ENCODE results near the gene LYZ.

Gene LYZ

DNA sequence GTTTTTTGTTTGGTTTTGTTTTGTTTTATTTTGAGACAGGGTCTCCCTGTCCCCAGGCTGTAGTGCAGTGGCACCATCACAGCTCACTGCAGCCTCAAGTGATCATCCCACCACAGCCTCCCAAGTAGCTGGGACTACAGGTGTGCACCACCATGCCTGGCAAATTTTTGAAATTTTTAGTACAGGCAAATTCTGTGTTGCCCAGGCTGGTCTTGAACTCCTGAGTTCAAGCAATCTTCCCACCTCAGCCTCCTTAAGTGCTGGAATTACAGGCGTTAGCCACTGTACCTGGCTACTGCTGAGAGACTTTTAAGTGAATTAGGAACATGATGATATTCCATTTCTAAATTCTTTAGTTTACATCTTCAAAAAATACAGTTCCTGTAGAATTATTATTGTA, 2.6 kb downstream of the LYZ start:
- Histone ChIP-seq H3K27me3 (ENCODE audit: control insufficient read depth in 5 of 5, insufficient read depth in 4 of 5, low read length in 5 of 5) (no peaks in the 10 kb centered on the region), H3K27ac (ENCODE audit: low read depth, low read length) (no peak overlapping the region), H3K4me1 (ENCODE audit: control insufficient read depth in 5 of 5, insufficient read depth in 5 of 5, low read length in 5 of 5) (no peaks in the 10 kb centered on the region), H3K36me3 (ENCODE audit: control insufficient read depth in 5 of 5, insufficient read depth in 5 of 5, low read length in 5 of 5) (no peaks in the 10 kb centered on the region), H3K9ac (ENCODE audit: low read length in 5 of 5) (no peak overlapping the region), H3K4me3 (ENCODE audit: low read depth in 1 of 5, low read length in 5 of 5) (no peak overlapping the region), H3K9me3 (ENCODE audit: control insufficient read depth in 5 of 5, low read length in 5 of 5) (no peaks in the 10 kb centered on the region)

DNA sequence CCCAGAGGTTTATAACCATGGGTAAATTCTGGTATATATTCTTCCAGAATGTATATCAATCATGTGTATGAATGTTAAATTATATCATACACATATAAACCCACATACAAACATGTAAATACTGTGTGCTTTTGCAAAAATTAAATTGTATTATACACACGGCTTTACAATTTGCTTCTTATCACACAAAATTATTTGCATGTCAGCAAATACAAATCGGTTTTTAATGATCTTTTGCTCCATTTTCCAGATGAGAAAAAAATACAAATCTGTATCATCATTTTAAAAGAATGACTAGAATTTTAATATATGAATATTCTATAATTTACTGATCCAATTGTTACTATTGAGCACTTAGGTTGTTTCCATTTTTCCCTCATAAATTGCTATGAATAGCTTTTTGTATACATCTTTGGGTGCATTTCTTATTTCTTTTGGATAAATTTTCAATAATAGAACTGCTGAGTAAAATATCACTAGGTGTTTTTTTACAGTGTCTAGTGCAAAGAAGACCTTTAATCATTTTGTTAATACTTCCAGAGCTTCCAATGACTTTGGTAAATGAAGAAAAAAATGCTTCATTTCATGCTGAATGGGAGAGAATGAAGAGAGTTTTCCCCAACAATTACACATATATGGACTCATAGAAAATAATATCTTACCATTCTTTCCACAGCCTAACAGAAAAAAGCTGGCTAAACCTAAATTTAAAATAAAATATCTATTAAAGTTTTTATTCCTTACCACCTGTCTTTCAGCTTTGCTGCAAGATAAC, 3.5 kb downstream of the LYZ start:
- Histone ChIP-seq H3K27ac (ENCODE audit: low read depth, low read length) (no peak overlapping the region), H3K27me3 (ENCODE audit: control insufficient read depth in 5 of 5, insufficient read depth in 4 of 5, low read length in 5 of 5) (no peaks in the 10 kb centered on the region), H3K9me3 (ENCODE audit: control insufficient read depth in 5 of 5, low read length in 5 of 5) (no peaks in the 10 kb centered on the region), H3K9ac (ENCODE audit: low read length in 5 of 5) (no peak overlapping the region), H3K4me1 (ENCODE audit: control insufficient read depth in 5 of 5, insufficient read depth in 5 of 5, low read length in 5 of 5) (no peaks in the 10 kb centered on the region), H3K36me3 (ENCODE audit: control insufficient read depth in 5 of 5, insufficient read depth in 5 of 5, low read length in 5 of 5) (no peaks in the 10 kb centered on the region), H3K4me3 (ENCODE audit: low read depth in 1 of 5, low read length in 5 of 5) (no peak overlapping the region)

DNA sequence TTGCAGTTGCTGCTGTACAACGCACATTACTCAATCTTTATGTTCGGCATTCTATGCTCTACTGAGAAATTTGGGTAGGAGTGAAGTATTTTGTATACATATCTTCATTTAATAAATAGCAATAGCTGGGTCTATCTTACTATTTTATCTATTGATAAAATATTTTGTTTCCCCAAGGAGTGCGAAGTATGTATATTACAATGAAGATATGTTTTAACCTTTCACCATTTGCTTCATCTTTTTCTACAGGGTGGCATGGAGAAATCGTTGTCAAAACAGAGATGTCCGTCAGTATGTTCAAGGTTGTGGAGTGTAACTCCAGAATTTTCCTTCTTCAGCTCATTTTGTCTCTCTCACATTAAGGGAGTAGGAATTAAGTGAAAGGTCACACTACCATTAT, 4.7 kb downstream of the LYZ start:
- no peaks in the 10 kb centered on the region for H3K27me3 ChIP-seq (ENCODE audit: control insufficient read depth in 5 of 5, insufficient read depth in 4 of 5, low read length in 5 of 5)
- no peaks in the 10 kb centered on the region for H3K9me3 ChIP-seq (ENCODE audit: control insufficient read depth in 5 of 5, low read length in 5 of 5)
- no peak overlapping the region for H3K4me3 ChIP-seq (ENCODE audit: low read depth in 1 of 5, low read length in 5 of 5)
- H3K4me1 ChIP-seq (ENCODE audit: control insufficient read depth in 5 of 5, insufficient read depth in 5 of 5, low read length in 5 of 5) = peaks cover 0 to 5% (median 0%) of the 10 kb centered on the region in 5 donors
- H3K36me3 ChIP-seq (ENCODE audit: control insufficient read depth in 5 of 5, insufficient read depth in 5 of 5, low read length in 5 of 5) = no peaks in the 10 kb centered on the region
- H3K27ac ChIP-seq (ENCODE audit: low read depth, low read length) = no peak overlapping the region
- no peak overlapping the region for H3K9ac ChIP-seq (ENCODE audit: low read length in 5 of 5)

DNA sequence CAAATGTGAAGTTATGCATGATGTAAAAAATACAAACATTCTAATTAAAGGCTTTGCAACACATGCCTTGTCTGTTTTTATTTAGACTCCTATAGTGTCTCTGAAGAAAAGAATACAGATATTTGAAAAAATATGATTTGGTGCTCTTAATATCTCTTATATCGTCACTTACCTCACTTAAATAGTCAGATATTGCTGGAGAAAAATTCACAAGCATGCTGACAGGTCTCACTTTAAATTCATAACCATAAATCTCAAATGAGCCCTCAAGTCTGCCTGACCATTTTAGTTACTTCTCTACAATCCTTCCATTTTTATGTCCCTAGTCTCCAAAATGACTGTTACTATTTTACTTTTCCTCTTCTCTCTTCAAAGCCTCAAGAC, 6.0 kb downstream of the LYZ start:
- H3K36me3 ChIP-seq (ENCODE audit: control insufficient read depth in 5 of 5, insufficient read depth in 5 of 5, low read length in 5 of 5) = no peaks in the 10 kb centered on the region
- H3K27me3 ChIP-seq (ENCODE audit: control insufficient read depth in 5 of 5, insufficient read depth in 4 of 5, low read length in 5 of 5) = no peaks in the 10 kb centered on the region
- peaks cover under 1 to 9% (median 4%) of the 10 kb centered on the region in 5 donors for H3K4me1 ChIP-seq (ENCODE audit: control insufficient read depth in 5 of 5, insufficient read depth in 5 of 5, low read length in 5 of 5)
- H3K27ac ChIP-seq (ENCODE audit: low read depth, low read length) = no peak overlapping the region
- H3K9me3 ChIP-seq (ENCODE audit: control insufficient read depth in 5 of 5, low read length in 5 of 5) = no peaks in the 10 kb centered on the region
- no peak overlapping the region for H3K4me3 ChIP-seq (ENCODE audit: low read depth in 1 of 5, low read length in 5 of 5)
- peak overlapping the region in 1 of 5 donors; percentile 17 for H3K9ac ChIP-seq (ENCODE audit: low read length in 5 of 5)

- Histone ChIP-seq H3K9me3 (ENCODE audit: control insufficient read depth in 5 of 5, low read length in 5 of 5) (no peaks in the 10 kb centered on the region), H3K27ac (ENCODE audit: low read depth, low read length) (no peak overlapping the region), H3K27me3 (ENCODE audit: control insufficient read depth in 5 of 5, insufficient read depth in 4 of 5, low read length in 5 of 5) (no peaks in the 10 kb centered on the region), H3K9ac (ENCODE audit: low read length in 5 of 5) (peak overlapping the region in 1 of 5 donors; percentile 17), H3K36me3 (ENCODE audit: control insufficient read depth in 5 of 5, insufficient read depth in 5 of 5, low read length in 5 of 5) (no peaks in the 10 kb centered on the region), H3K4me1 (ENCODE audit: control insufficient read depth in 5 of 5, insufficient read depth in 5 of 5, low read length in 5 of 5) (peaks cover 2 to 13% (median 7%) of the 10 kb centered on the region in 5 donors), H3K4me3 (ENCODE audit: low read depth in 1 of 5, low read length in 5 of 5) (no peak overlapping the region)
These were observed 6.5 kb downstream of the LYZ start for GRCh38 chr12:69354556-69355187.

DNA sequence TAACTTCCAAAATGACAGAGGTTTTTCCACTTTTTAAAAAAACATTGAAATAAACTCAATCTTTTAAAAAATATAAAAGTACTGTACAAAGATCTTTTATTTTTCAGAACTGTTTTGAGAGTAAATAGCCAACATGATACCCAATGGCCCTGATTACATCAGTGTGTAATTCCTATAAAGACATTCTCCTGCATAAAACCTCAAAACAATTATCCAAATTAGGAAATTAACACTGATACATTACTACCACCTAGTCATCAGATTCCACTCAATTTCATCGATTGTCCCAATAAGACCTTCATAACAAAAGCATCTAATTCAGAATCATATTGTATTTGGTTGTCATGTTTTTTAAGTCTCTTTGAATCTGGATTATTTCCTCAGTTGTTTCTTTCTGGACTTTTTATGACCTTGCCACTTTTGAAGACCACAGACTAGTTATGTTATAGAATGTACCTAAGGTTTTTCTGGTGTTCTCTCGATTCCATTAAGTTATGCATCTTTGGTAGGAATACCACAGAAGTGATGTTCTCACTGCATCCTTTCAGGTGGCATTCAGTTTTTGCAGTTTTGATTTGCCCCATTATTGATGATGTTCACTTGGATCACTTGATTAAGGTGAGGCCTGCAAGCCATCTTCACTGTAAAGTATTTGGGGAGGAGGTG, 7.3 kb downstream of the LYZ start:
- no peaks in the 10 kb centered on the region for H3K9me3 ChIP-seq (ENCODE audit: control insufficient read depth in 5 of 5, low read length in 5 of 5)
- H3K4me3 ChIP-seq (ENCODE audit: low read depth in 1 of 5, low read length in 5 of 5) = no peak overlapping the region
- H3K27ac ChIP-seq (ENCODE audit: low read depth, low read length) = no peak overlapping the region
- no peaks in the 10 kb centered on the region for H3K27me3 ChIP-seq (ENCODE audit: control insufficient read depth in 5 of 5, insufficient read depth in 4 of 5, low read length in 5 of 5)
- H3K9ac ChIP-seq (ENCODE audit: low read length in 5 of 5) = no peak overlapping the region
- H3K36me3 ChIP-seq (ENCODE audit: control insufficient read depth in 5 of 5, insufficient read depth in 5 of 5, low read length in 5 of 5) = no peaks in the 10 kb centered on the region
- H3K4me1 ChIP-seq (ENCODE audit: control insufficient read depth in 5 of 5, insufficient read depth in 5 of 5, low read length in 5 of 5) = peaks cover 5 to 17% (median 12%) of the 10 kb centered on the region in 5 donors

DNA sequence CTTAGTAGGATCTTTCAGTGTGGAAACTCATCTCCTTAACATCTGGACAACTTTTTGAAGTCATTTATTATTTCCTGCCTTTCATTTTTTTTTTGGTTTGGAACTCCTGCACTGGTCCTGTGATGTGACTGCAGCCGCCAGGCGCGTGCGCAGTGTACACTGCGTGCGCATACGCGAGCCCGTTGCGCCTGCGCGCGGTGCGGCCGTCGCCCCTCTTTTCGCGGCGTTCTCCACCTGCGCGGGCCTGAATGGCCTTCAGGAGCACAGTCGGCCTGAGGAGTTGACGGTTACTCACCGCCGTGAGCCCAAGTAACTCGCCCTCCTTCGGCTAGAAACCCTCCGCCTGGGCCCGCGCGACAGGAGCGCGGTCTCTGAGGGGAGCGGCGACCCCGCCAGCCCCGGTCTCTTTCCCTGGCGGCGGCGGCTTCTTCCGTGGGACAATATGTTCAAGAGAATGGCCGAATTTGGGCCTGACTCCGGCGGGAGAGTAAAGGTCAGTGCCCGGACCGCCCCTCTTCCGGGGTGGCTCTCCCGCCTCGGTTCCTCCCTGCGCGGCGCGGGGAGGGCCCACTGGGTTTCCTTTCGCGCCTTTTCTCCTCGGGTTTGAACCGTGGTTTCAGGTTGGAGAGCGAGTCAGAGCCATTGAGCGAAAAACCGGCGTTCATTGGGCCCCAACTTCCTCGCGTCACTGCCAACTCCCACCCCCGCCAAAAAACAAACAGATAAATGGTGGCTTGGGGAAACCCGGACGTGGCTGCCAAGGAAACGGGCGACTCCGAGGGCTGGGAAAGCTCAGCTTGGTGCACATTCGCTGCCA, 11.6 kb downstream of the LYZ start, which contains the start of gene YEATS4:
Gene YEATS4 (plus strand): TSS at position 213 of the 817 bp plus-strand sequence. CDS start 230 bp downstream, at position 443.
- Histone ChIP-seq H3K9ac (ENCODE audit: low read length in 5 of 5) (peak within 1 kb of the TSS; percentile 52 to 93 (median 83)), H3K27me3 (ENCODE audit: control insufficient read depth in 5 of 5, insufficient read depth in 4 of 5, low read length in 5 of 5) (no peaks in the 10 kb centered on the region), H3K4me1 (ENCODE audit: control insufficient read depth in 5 of 5, insufficient read depth in 5 of 5, low read length in 5 of 5) (peaks cover 5 to 17% (median 14%) of the 10 kb centered on the region in 5 donors), H3K9me3 (ENCODE audit: control insufficient read depth in 5 of 5, low read length in 5 of 5) (no peaks in the 10 kb centered on the region), H3K4me3 (ENCODE audit: low read depth in 1 of 5, low read length in 5 of 5) (peak within 1 kb of the TSS; percentile 83 to 95 (median 89)), H3K27ac (ENCODE audit: low read depth, low read length) (peak within 1 kb of the TSS; percentile 90), H3K36me3 (ENCODE audit: control insufficient read depth in 5 of 5, insufficient read depth in 5 of 5, low read length in 5 of 5) (peaks cover 0 to 5% (median 0%) of the 10 kb centered on the region in 5 donors)

- Histone ChIP-seq H3K9ac (ENCODE audit: low read length in 5 of 5) (peak overlapping the region; percentile 52 to 84 (median 81)), H3K4me3 (ENCODE audit: low read depth in 1 of 5, low read length in 5 of 5) (peak overlapping the region; percentile 83 to 95 (median 89)), H3K4me1 (ENCODE audit: control insufficient read depth in 5 of 5, insufficient read depth in 5 of 5, low read length in 5 of 5) (peaks cover 5 to 17% (median 14%) of the 10 kb centered on the region in 5 donors), H3K27me3 (ENCODE audit: control insufficient read depth in 5 of 5, insufficient read depth in 4 of 5, low read length in 5 of 5) (no peaks in the 10 kb centered on the region), H3K9me3 (ENCODE audit: control insufficient read depth in 5 of 5, low read length in 5 of 5) (no peaks in the 10 kb centered on the region), H3K36me3 (ENCODE audit: control insufficient read depth in 5 of 5, insufficient read depth in 5 of 5, low read length in 5 of 5) (peaks cover 0 to 5% (median 0%) of the 10 kb centered on the region in 5 donors), H3K27ac (ENCODE audit: low read depth, low read length) (peak overlapping the region; percentile 90)
These were observed 12.1 kb downstream of the LYZ start for GRCh38 chr12:69360348-69360672.

DNA sequence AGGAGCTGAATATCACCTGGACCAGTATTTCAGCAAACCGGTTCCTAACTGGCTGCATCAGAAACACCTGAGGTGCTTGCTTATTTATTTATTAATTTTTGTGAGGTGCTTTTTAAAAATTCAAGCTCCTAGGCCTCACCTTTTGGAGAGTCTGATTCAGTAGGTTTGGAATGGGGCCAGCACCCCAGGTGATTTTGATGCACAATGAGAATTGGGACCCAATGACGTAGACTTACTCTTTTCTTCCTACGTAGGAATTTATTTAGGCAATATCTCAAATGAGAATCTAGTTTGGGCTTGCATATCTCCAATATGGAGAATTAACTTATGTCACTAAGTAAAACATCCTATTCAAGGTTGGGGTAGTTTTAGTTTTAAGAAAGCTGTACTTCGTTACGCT, 18.6 kb downstream of the LYZ start:
- no peak overlapping the region for H3K4me3 ChIP-seq (ENCODE audit: low read depth in 1 of 5, low read length in 5 of 5)
- peaks cover 14 to 33% (median 21%) of the 10 kb centered on the region in 5 donors for H3K36me3 ChIP-seq (ENCODE audit: control insufficient read depth in 5 of 5, insufficient read depth in 5 of 5, low read length in 5 of 5)
- no peaks in the 10 kb centered on the region for H3K27me3 ChIP-seq (ENCODE audit: control insufficient read depth in 5 of 5, insufficient read depth in 4 of 5, low read length in 5 of 5)
- no peak overlapping the region for H3K27ac ChIP-seq (ENCODE audit: low read depth, low read length)
- no peaks in the 10 kb centered on the region for H3K9me3 ChIP-seq (ENCODE audit: control insufficient read depth in 5 of 5, low read length in 5 of 5)
- H3K4me1 ChIP-seq (ENCODE audit: control insufficient read depth in 5 of 5, insufficient read depth in 5 of 5, low read length in 5 of 5) = no peaks in the 10 kb centered on the region
- H3K9ac ChIP-seq (ENCODE audit: low read length in 5 of 5) = no peak overlapping the region

All from subcutaneous abdominal adipose tissue (tissue), 5 donors.